Smooth muscle cell (in vitro differentiated cells): Measurements from ENCODE around the gene GDF7. TPM values are rescaled to one million over a fixed set of nuclear protein-coding genes. Genes with fewer than 3 reads are reported as not detected.

Experiments used
- DNase-seq: peaks from one replicate; lab custom pipeline; 2025; ENCODE audit not compliant: unreplicated experiment; lab: John Stamatoyannopoulos, UW
- H2AFZ ChIP-seq: fragments of 200-600 bp; sonication (generic); 2 replicates; pipeline ENCODE4 v1.6.0; 2016; ENCODE audit warnings: antibody characterized with exemption, low read depth, mild to moderate bottlenecking
- H3F3A ChIP-seq: fragments of 200-600 bp; sonication (generic); 2 replicates; pipeline ENCODE4 v1.6.0; 2017; ENCODE audit warnings: antibody characterized with exemption, low read depth
- H3K27ac ChIP-seq: fragments of 200-600 bp; sonication (generic); 2 replicates; pipeline ENCODE4 v1.5.1; 2016; ENCODE audit warnings: low read depth, mild to moderate bottlenecking
- H3K27me3 ChIP-seq: fragments of 200-600 bp; sonication (generic); 2 replicates; pipeline ENCODE4 v1.6.1; 2016; ENCODE audit warnings: low read depth, mild to moderate bottlenecking
- H3K36me3 ChIP-seq: fragments of 200-600 bp; sonication (generic); 2 replicates; pipeline ENCODE4 v1.5.1; 2016; ENCODE audit warnings: low read depth
- H3K4me1 ChIP-seq: fragments of 200-600 bp; sonication (generic); 2 replicates; pipeline ENCODE4 v1.5.1; 2016; ENCODE audit warnings: low read depth
- H3K4me2 ChIP-seq: fragments of 200-600 bp; sonication (generic); 2 replicates; pipeline ENCODE4 v1.6.0; 2016; ENCODE audit warnings: mild to moderate bottlenecking
- H3K4me3 ChIP-seq: fragments of 200-600 bp; sonication (generic); 2 replicates; pipeline ENCODE4 v1.5.1; 2016; ENCODE audit warnings: mild to moderate bottlenecking
- H3K79me2 ChIP-seq: fragments of 200-600 bp; sonication (generic); 2 replicates; pipeline ENCODE4 v1.6.0; 2016; ENCODE audit warnings: low read depth, mild to moderate bottlenecking
- H3K9ac ChIP-seq: fragments of 200-600 bp; sonication (generic); 2 replicates; pipeline ENCODE4 v1.6.0; 2016; ENCODE audit warnings: low read depth
- H3K9me3 ChIP-seq: fragments of 200-600 bp; sonication (generic); replicated peaks from 2 replicates; pipeline ENCODE4 v1.5.1; 2016; ENCODE audit warnings: low read depth
- H4K20me1 ChIP-seq: fragments of 200-600 bp; sonication (generic); 2 replicates; pipeline ENCODE4 v1.6.0; 2016; ENCODE audit warnings: low read depth
- WGBS: methylation state at CpG from one replicate; pipeline ENCODE4 v1.1.7; 2016; ENCODE audit warnings: low lambda C conversion rate; 5-methylcytosine and 5-hydroxymethylcytosine counted together
- polyA plus RNA-seq: library from polyadenylated mRNA; unstranded; fragments of >200 nt; fragmentation: Nextera tagmentation; extraction: Ambion mirVana; gene quantifications from 2 replicates; pipeline ENCODE4 v1.2.1, GENCODE V29; 2016
- total RNA-seq: library from RNA; depleted of rRNA; stranded (reverse); fragments of >200 nt; gene quantifications from 2 replicates; pipeline ENCODE4 v1.2.3, GENCODE V29; 2014
- TF ChIP-seq, protein P1 (sequence below): fragments of 200-600 bp; sonication (generic); IDR thresholded peaks from 2 replicates; pipeline ENCODE4 v1.5.1; 2017; ENCODE audit warnings: borderline replicate concordance, mild to moderate bottlenecking, antibody characterized with exemption; ENCODE audit not compliant: insufficient read depth, poor library complexity, severe bottlenecking

The GDF7 gene
- total and polyA plus RNA-seq, 2 experiments from 2014 or later = under 0.01 TPM; not detected in 1

DNA sequence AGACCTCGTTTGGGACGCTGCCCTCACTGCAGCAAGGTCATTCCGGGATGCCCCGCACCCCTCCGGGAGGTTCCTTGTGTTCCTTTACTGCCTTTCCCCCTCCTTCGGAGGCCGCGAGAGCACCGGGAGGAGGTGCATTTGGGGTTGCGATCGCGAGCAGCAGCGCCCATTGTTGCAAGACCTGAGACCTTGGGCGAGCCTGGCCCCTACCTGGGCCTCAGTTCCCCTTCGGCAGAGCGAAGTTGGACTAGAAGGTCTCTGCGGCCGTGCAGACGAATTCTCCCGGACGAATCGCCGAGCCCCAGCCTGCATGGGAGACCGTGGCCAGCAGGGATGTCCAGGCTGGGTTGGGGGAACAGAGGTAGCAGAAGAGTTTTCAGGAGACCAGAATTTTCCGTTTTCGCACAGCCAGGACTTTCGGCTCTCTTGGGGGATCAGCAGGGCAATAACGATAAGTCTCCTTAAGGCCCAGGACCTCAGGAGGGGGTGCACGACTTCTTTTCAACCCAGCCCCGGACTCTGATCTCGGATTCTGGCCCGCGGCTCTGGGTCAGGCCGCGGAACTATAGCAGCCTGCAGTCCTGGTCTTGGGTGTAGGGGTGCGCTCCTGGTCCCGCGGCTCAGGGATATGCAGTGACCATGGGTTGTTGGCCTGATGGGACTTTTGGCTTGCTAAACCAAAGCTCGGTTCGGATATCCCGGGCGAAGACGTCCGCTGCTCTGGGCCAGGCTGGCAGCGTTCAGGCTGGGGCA is 2.8 kb downstream of the GDF7 start:
- H3F3A ChIP-seq = no peaks in the 10 kb centered on the region
- no peak for DNase-seq
- 15% methylated on average over 45 of the region's 45 CpGs for WGBS
- TF ChIP-seq, protein P1, sequence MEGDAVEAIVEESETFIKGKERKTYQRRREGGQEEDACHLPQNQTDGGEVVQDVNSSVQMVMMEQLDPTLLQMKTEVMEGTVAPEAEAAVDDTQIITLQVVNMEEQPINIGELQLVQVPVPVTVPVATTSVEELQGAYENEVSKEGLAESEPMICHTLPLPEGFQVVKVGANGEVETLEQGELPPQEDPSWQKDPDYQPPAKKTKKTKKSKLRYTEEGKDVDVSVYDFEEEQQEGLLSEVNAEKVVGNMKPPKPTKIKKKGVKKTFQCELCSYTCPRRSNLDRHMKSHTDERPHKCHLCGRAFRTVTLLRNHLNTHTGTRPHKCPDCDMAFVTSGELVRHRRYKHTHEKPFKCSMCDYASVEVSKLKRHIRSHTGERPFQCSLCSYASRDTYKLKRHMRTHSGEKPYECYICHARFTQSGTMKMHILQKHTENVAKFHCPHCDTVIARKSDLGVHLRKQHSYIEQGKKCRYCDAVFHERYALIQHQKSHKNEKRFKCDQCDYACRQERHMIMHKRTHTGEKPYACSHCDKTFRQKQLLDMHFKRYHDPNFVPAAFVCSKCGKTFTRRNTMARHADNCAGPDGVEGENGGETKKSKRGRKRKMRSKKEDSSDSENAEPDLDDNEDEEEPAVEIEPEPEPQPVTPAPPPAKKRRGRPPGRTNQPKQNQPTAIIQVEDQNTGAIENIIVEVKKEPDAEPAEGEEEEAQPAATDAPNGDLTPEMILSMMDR = no peak
- peaks cover 92% of the 10 kb centered on the region for H3K27me3 ChIP-seq
- H3K9ac ChIP-seq = no peak overlapping the region
- no peak overlapping the region for H3K4me2 ChIP-seq
- H2AFZ ChIP-seq = no peak overlapping the region
- H3K4me1 ChIP-seq = peaks cover 22% of the 10 kb centered on the region
- no peak overlapping the region for H3K4me3 ChIP-seq
- no peaks in the 10 kb centered on the region for H3K9me3 ChIP-seq
- no peaks in the 10 kb centered on the region for H3K36me3 ChIP-seq
- no peaks in the 10 kb centered on the region for H3K79me2 ChIP-seq
- H4K20me1 ChIP-seq = no peaks in the 10 kb centered on the region
- H3K27ac ChIP-seq = no peak overlapping the region

DNA sequence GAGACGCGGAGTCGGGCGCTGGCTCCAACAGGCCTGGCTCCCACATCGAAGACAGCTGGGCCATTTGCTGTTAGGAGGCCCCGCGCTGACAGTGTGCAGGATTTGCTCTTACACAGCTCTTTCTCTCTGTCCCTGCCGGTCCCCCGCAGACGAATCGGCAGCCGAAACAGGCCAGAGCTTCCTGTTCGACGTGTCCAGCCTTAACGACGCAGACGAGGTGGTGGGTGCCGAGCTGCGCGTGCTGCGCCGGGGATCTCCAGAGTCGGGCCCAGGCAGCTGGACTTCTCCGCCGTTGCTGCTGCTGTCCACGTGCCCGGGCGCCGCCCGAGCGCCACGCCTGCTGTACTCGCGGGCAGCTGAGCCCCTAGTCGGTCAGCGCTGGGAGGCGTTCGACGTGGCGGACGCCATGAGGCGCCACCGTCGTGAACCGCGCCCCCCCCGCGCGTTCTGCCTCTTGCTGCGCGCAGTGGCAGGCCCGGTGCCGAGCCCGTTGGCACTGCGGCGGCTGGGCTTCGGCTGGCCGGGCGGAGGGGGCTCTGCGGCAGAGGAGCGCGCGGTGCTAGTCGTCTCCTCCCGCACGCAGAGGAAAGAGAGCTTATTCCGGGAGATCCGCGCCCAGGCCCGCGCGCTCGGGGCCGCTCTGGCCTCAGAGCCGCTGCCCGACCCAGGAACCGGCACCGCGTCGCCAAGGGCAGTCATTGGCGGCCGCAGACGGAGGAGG is 3.5 kb downstream of the GDF7 start:
- Histone ChIP-seq H4K20me1 (no peaks in the 10 kb centered on the region), H3K9ac (no peak overlapping the region), H3K79me2 (no peaks in the 10 kb centered on the region), H3K4me2 (peak overlapping the region; percentile 44), H3K4me1 (peaks cover 22% of the 10 kb centered on the region), H3K27ac (no peak overlapping the region), H3K4me3 (no peak overlapping the region), H3K27me3 (peaks cover 85% of the 10 kb centered on the region), H2AFZ (no peak overlapping the region), H3K36me3 (no peaks in the 10 kb centered on the region), H3K9me3 (no peaks in the 10 kb centered on the region), H3F3A (no peaks in the 10 kb centered on the region)
- TF ChIP-seq, protein P1 = no peak
- no peak for DNase-seq
- 7% methylated on average over 78 of the region's 83 CpGs for WGBS

DNA sequence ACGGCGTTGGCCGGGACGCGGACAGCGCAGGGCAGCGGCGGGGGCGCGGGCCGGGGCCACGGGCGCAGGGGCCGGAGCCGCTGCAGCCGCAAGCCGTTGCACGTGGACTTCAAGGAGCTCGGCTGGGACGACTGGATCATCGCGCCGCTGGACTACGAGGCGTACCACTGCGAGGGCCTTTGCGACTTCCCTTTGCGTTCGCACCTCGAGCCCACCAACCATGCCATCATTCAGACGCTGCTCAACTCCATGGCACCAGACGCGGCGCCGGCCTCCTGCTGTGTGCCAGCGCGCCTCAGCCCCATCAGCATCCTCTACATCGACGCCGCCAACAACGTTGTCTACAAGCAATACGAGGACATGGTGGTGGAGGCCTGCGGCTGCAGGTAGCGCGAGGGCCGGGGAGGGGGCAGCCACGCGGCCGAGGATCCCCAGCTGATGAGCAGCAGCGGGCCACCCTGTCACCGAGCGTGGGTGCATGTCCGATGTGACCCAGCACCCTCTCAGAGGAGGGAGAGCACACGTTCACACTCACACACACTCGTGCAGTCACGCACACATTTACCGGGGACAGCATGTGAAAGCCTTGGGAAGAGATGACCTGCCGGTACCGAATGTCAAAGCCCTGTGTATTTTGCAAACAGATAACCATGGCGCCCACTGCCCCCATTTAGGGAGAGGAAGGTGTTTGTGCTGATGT is 4.2 kb downstream of the GDF7 start:
- no peak overlapping the region for H2AFZ ChIP-seq

More for the DNA sequence above, 4.2 kb downstream of the GDF7 start:
- H3K27me3 ChIP-seq = peaks cover 78% of the 10 kb centered on the region
- no peak overlapping the region for H3K27ac ChIP-seq
- H4K20me1 ChIP-seq = no peaks in the 10 kb centered on the region
- no peak overlapping the region for H3K9ac ChIP-seq
- H3K4me3 ChIP-seq = no peak overlapping the region
- peaks cover 18% of the 10 kb centered on the region for H3K4me1 ChIP-seq
- no peaks in the 10 kb centered on the region for H3K79me2 ChIP-seq
- TF ChIP-seq, protein P1 = no peak
- peak overlapping the region; percentile 26 for H3K4me2 ChIP-seq
- no peaks in the 10 kb centered on the region for H3K9me3 ChIP-seq
- DNase-seq = no peak
- WGBS = 10% methylated on average over 58 of the region's 60 CpGs
- no peaks in the 10 kb centered on the region for H3K36me3 ChIP-seq
- no peaks in the 10 kb centered on the region for H3F3A ChIP-seq
